ENCODE data around the gene S100A13. TPM values are rescaled to one million over a fixed set of nuclear protein-coding genes. Genes with fewer than 3 reads are reported as not detected.

S100A13 gene
- total RNA-seq, 1 experiment from 2014 or later: 55.0 TPM

DNA sequence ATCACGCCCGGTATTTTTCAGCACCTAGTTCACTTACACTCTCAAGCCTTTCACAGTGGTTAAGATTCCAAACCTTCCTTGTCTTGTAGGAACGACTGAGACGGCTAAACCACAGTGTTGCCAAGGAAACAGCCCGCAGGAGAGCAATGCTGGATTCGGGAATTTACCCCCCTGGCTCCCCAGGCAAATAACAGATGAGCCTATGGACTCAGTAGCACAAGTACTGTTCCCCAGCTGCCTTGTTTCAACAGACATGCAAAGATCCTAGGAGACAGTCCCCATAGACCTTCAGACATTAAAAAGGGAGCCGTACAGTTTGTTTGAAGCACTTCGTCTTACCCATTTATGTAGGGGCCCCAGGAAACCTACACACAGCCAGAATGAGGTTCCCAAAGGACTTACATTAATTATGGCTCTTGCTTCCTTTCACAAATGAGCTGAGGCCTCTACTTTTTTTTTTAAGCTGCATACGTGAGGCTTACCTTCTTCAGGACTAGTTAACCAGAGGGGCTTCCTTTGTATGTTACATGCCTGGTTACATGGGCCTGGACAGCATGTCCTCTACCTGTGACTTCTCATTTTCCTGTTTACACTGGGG, 33.9 kb upstream of the S100A13 start:
- DNase-seq: no peak
- no peaks in the 10 kb centered on the region; a peak in 1 of 5 replicates for H3K9me3 Mint-ChIP-seq
- Histone ChIP-seq H4K20me1 (ENCODE audit: control insufficient read depth, insufficient read depth, insufficient read length) (no peaks in the 10 kb centered on the region), H3K79me2 (ENCODE audit: insufficient read depth, low read length) (no peaks in the 10 kb centered on the region; the same call in 1 of the 2 replicates), H3K4ac (ENCODE audit: low read depth, low read length) (no peak overlapping the region), H2BK15ac (ENCODE audit: low read depth, low read length) (no peak overlapping the region), H3K27me3 (ENCODE audit: insufficient read depth, low read length) (no peaks in the 10 kb centered on the region), H2AK5ac (ENCODE audit: insufficient read length, low read length) (no peak overlapping the region), H3K79me1 (ENCODE audit: insufficient read depth, low read depth, low read length, poor library complexity, severe bottlenecking) (peaks cover 5% of the 10 kb centered on the region), H3K9me3 (ENCODE audit: control insufficient read depth, low read depth, low read length) (no peaks in the 10 kb centered on the region), H2AFZ (ENCODE audit: low read length) (no peak overlapping the region), H2BK12ac (ENCODE audit: insufficient read length, low read depth, low read length) (no peak overlapping the region), H2BK5ac (ENCODE audit: insufficient read length, low read length) (no peak overlapping the region), H3K56ac (ENCODE audit: insufficient read length, low read depth, low read length) (no peak overlapping the region), H4K91ac (ENCODE audit: insufficient read length, low read depth, low read length) (no peak overlapping the region), H3T11ph (ENCODE audit: low read length) (no peak overlapping the region), H3K4me1 (ENCODE audit: insufficient read depth, low read length) (0 out of 2 replicates have a peak, but pooled peaks cover 2% of the 10 kb centered on the region), H3K18ac (ENCODE audit: insufficient read length, low read depth, low read length) (no peak overlapping the region), H4K8ac (replicated peaks; ENCODE audit: insufficient read length, low read depth, low read length) (no peak overlapping the region), H2BK120ac (ENCODE audit: low read depth, low read length, poor library complexity, severe bottlenecking) (no peak overlapping the region), H3K9ac (ENCODE audit: extremely low read depth, insufficient read length, low read length) (no peak overlapping the region), H3K23me2 (ENCODE audit: insufficient read length, low read depth, low read length, poor library complexity, severe bottlenecking) (peaks cover 5% of the 10 kb centered on the region), H3K14ac (ENCODE audit: insufficient read depth, low read length) (no peak overlapping the region), H4K5ac (ENCODE audit: insufficient read length, low read depth, low read length) (no peak overlapping the region), H3K4me2 (ENCODE audit: insufficient read depth, insufficient read length, low read length) (no peak overlapping the region), H3K27ac (ENCODE audit: insufficient read length, low read depth, low read length) (no peak overlapping the region), H2BK20ac (ENCODE audit: low read depth, low read length, poor library complexity, severe bottlenecking) (no peak overlapping the region), H3K23ac (ENCODE audit: insufficient read length, low read depth, low read length) (no peak overlapping the region)
- no peaks in the 10 kb centered on the region for H3K27me3 Mint-ChIP-seq (ENCODE audit: low read depth)
- peak overlapping the region in 1 of 2 experiments; percentile 8; a peak in 1 of 5 replicates for H3K4me3 Mint-ChIP-seq
- WGBS (ENCODE audit: extremely low coverage, insufficient read length, low lambda C conversion rate): no CpG with 5 or more reads among the region's 9 CpGs
- peaks cover 26 to 60% (median 36%) of the 10 kb centered on the region in 3 experiments for H3K36me3 Mint-ChIP-seq (ENCODE audit: insufficient read depth in 1 of 3, low read depth in 3 of 3)
- TF ChIP-seq, protein P1, sequence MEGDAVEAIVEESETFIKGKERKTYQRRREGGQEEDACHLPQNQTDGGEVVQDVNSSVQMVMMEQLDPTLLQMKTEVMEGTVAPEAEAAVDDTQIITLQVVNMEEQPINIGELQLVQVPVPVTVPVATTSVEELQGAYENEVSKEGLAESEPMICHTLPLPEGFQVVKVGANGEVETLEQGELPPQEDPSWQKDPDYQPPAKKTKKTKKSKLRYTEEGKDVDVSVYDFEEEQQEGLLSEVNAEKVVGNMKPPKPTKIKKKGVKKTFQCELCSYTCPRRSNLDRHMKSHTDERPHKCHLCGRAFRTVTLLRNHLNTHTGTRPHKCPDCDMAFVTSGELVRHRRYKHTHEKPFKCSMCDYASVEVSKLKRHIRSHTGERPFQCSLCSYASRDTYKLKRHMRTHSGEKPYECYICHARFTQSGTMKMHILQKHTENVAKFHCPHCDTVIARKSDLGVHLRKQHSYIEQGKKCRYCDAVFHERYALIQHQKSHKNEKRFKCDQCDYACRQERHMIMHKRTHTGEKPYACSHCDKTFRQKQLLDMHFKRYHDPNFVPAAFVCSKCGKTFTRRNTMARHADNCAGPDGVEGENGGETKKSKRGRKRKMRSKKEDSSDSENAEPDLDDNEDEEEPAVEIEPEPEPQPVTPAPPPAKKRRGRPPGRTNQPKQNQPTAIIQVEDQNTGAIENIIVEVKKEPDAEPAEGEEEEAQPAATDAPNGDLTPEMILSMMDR (conservative IDR thresholded peaks at IDR 0.05): no peak
- peak overlapping the region; percentile 65 to 93 (median 76); a peak in 5 of 7 replicates for H3K27ac Mint-ChIP-seq
- H3K4me1 Mint-ChIP-seq: peaks cover 9% of the 10 kb centered on the region in 2 experiments

Data from H9 (cell line).